Heart left ventricle (tissue), 16 donors: ENCODE data around the gene SORCS1. TPM values are rescaled to one million over a fixed set of nuclear protein-coding genes. Genes with fewer than 3 reads are reported as not detected.
A peak's percentile ranks its signal among the peaks of the same experiment; 100 is the strongest.

ENCODE experiments used
- ATAC-seq, 4 donors: fragments of 200-7000 bp; cut with Tn5 transposase; one replicate each; pipeline ENCODE4 v1.9.1; 2020 to 2022; ENCODE audit warnings: moderate library complexity in 4 of 4, mild to moderate bottlenecking in 3 of 4, moderate number of reproducible peaks in 1 of 4
- DNase-seq, 5 donors: peaks; one replicate each; pipeline ENCODE4 v3.0.0-alpha.2; 2020
- H3K27ac ChIP-seq, 12 donors: fragments of 200-600 bp; sonication (generic) in 4 of 12; one replicate each; pipeline versions ENCODE4 v1.5.0 to v1.8.0; 2016 to 2022; ENCODE audit warnings: mild to moderate bottlenecking in 2 of 12
- H3K27me3 ChIP-seq, 9 donors: fragments of 200-600 bp; sonication (generic) in 2 of 9; one replicate each; pipeline versions ENCODE4 v1.5.1 to v1.8.0; 2016 to 2022; ENCODE audit warnings: mild to moderate bottlenecking in 3 of 9
- H3K36me3 ChIP-seq, 9 donors: fragments of 200-600 bp; sonication (generic) in 2 of 9; one replicate each; pipeline versions ENCODE4 v1.5.0 to v1.8.0; 2018 to 2022; ENCODE audit warnings: mild to moderate bottlenecking in 2 of 9
- H3K4me1 ChIP-seq, 12 donors: fragments of 200-600 bp; sonication (generic) in 4 of 12; one replicate each; pipeline versions ENCODE4 v1.5.0 to v1.8.0; 2016 to 2022; ENCODE audit warnings: mild to moderate bottlenecking in 3 of 12
- H3K4me3 ChIP-seq, 12 donors: fragments of 200-600 bp; sonication (generic) in 4 of 12; one replicate each; pipeline versions ENCODE4 v1.5.0 to v1.8.0; 2017 to 2022; ENCODE audit warnings: mild to moderate bottlenecking in 9 of 12, moderate library complexity in 4 of 12
- H3K9me3 ChIP-seq, 12 donors: fragments of 200-600 bp; sonication (generic) in 4 of 12; one replicate each; pipeline versions ENCODE4 v1.5.0 to v1.8.0; 2016 to 2022; ENCODE audit warnings: mild to moderate bottlenecking in 1 of 12
- CTCF ChIP-seq, 12 donors: fragments of 200-600 bp; sonication (generic) in 4 of 12; IDR thresholded peaks; one replicate each; pipeline versions ENCODE4 v1.5.0 to v1.8.0; 2018 to 2022; ENCODE audit warnings: antibody characterized with exemption in 12 of 12, mild to moderate bottlenecking in 5 of 12
- POLR2A ChIP-seq, 2 donors: fragments of 450-650 bp; IDR thresholded peaks; one replicate each; pipeline ENCODE4 v1.6.1; 2017; ENCODE audit warnings: antibody characterized with exemption in 2 of 2, mild to moderate bottlenecking in 2 of 2, moderate library complexity in 2 of 2
- WGBS, 4 donors: extraction: QIAGEN DNeasy Blood & Tissue Kit in 2 of 4; methylation state at CpG; one replicate each; pipeline versions ENCODE4 v1.1.5 to v1.1.7; 2013 to 2018; 5-methylcytosine and 5-hydroxymethylcytosine counted together
- intact Hi-C, 10 donors: fragments of 100-400 bp; cut with DNase I; formaldehyde crosslinking; loops; one replicate each; pipeline versions ENCODE4 v1.11.1 to v1.14.2; 2022
- polyA plus RNA-seq, 2 donors: library from polyadenylated mRNA; stranded (reverse); fragments of 200-250 nt; gene quantifications; one replicate each; pipeline ENCODE4 v1.2.3, GENCODE V29; 2013
- total RNA-seq, 9 donors: library from RNA; depleted of rRNA in 2 of 9; stranded (reverse); fragments of >200 nt in 2 of 9; fragmentation: NEBNext Ultra II Directional in 3 of 9; extraction: Animal tissue kit (Norgen Biotek cat#: 25700) in 3 of 9; gene quantifications; one replicate each; pipeline versions ENCODE4 v1.1.0 to v1.2.4, GENCODE V29; 2016 to 2023
- donor health status: ischemic (EF 13 %, LVEDD 7.1; RV severe dilation, severe dysfunction).
- donor health status: healthy with polysubstance abuse.
- donor health status: DM: no; HTN: yes; CAD: no.
- donor health status: DM: no; HTN: no; CAD: no.
- donor health status: ischemic (EF 25% LVEDD 6.9; RV normal size, moderate dysfunction).
- donor health status: ischemic (EF 25% LVEDD 5.7; RV mildly dilated, moderate dysfunction).
- donor health status: healthy.
- donor health status: DM: yes; HTN: yes; CAD: no.
- donor health status: ischemic (EF 35%, LVEDD 5.7; RV mildly dilated, moderate dysfunction).
- donor health status: nonischemic (EF 11% LVEDD 7.7; RV severe dilation, severe dysfunction).
- donor health status: DM: yes; HTN: yes; CAD: no.
- donor health status: PGD.
- donor health status: ischemic (EF 29% LVEDD 5.4; RV normal size, mild dysfunction).
- donor health status: nonischemic (EF 23%, LVEDD 6.1; RV moderate dilation, normal function).

Gene SORCS1
- total and polyA plus RNA-seq, 11 donors, result 0.23 to 5.7 (median 1.1) TPM

GRCh38 chr10:106894692-106895091, 269.8 kb downstream of the SORCS1 start:
- Histone ChIP-seq H3K36me3 (no peaks in the 10 kb centered on the region), H3K27ac (peak overlapping the region in 5 of 12 donors; percentile 25 to 47 (median 37)), H3K9me3 (peaks cover 0 to 6% (median 0%) of the 10 kb centered on the region in 12 donors), H3K4me1 (no peaks in the 10 kb centered on the region), H3K27me3 (no peaks in the 10 kb centered on the region), H3K4me3 (no peak overlapping the region)
- no peak for TF ChIP-seq POLR2A (IDR thresholded peaks at IDR 0.05)
- TF ChIP-seq CTCF (IDR thresholded peaks at IDR 0.05), result no peak
- DNase-seq, result no peak
- ATAC-seq, result peak in 1 of 4 donors; percentile 37
- intact Hi-C loops, result no loop called here
- WGBS, 4 donors, result 63 to 77% (median 70%) methylated on average over 1 of the region's 1 CpG

- Histone ChIP-seq H3K4me1 (no peaks in the 10 kb centered on the region), H3K36me3 (no peaks in the 10 kb centered on the region), H3K27ac (no peak overlapping the region), H3K27me3 (no peaks in the 10 kb centered on the region), H3K9me3 (peaks cover 0 to 13% (median 0%) of the 10 kb centered on the region in 12 donors), H3K4me3 (no peak overlapping the region)
- intact Hi-C loops, result no loop called here
- ATAC-seq (no peak), DNase-seq (no peak)
- TF ChIP-seq CTCF (IDR thresholded peaks at IDR 0.05) (no peak), POLR2A (IDR thresholded peaks at IDR 0.05) (no peak)
- whole genome bisulfite sequencing, 4 donors, result 73 to 87% (median 84%) methylated on average over 5 of the region's 5 CpGs
Measured at GRCh38 chr10:106877574-106877973, 286.9 kb downstream of the SORCS1 start.

- Histone ChIP-seq H3K4me1 (no peaks in the 10 kb centered on the region), H3K4me3 (no peak overlapping the region), H3K27ac (no peak overlapping the region), H3K27me3 (no peaks in the 10 kb centered on the region), H3K36me3 (no peaks in the 10 kb centered on the region), H3K9me3 (peaks cover 0 to 31% (median 2%) of the 10 kb centered on the region in 12 donors)
- intact Hi-C loops, result no loop called here
- 74 to 88% (median 78%) methylated on average over 2 of the region's 2 CpGs for WGBS, 4 donors
- no peak for TF ChIP-seq POLR2A (IDR thresholded peaks at IDR 0.05)
- no peak for TF ChIP-seq CTCF (IDR thresholded peaks at IDR 0.05)
- DNase-seq, result no peak
- ATAC-seq, result no peak
Measured at GRCh38 chr10:106874604-106874889, 290.0 kb downstream of the SORCS1 start.

- Histone ChIP-seq H3K9me3 (peaks cover 0 to 31% (median 2%) of the 10 kb centered on the region in 12 donors), H3K4me1 (no peaks in the 10 kb centered on the region), H3K4me3 (no peak overlapping the region), H3K36me3 (no peaks in the 10 kb centered on the region), H3K27ac (no peak overlapping the region), H3K27me3 (no peaks in the 10 kb centered on the region)
- 66 to 87% (median 82%) methylated on average over 5 of the region's 5 CpGs for WGBS, 4 donors
- TF ChIP-seq CTCF (IDR thresholded peaks at IDR 0.05) (no peak), POLR2A (IDR thresholded peaks at IDR 0.05) (no peak)
- intact Hi-C loops, result no loop called here
- ATAC-seq, result no peak
- DNase-seq, result no peak
Measured at GRCh38 chr10:106873770-106874603, 290.5 kb downstream of the SORCS1 start.
